ENCODE measurements around the gene SLC6A2.
A peak's percentile ranks its signal among the peaks of the same experiment; 100 is the strongest.
"Not testable (repeated sequence)": the region's sequence is repeated elsewhere in the genome, so short reads cannot be mapped to it uniquely, and the experiment has no call there.

The SLC6A2 gene

GRCh38 chr16:55737318-55737717, 81.5 kb downstream of the SLC6A2 start:
- no peak for TF ChIP-seq CTCF (IDR thresholded peaks at IDR 0.05; ENCODE audit: low read depth, low read length, missing control alignments)
- in situ Hi-C loops (cut with HindIII; ENCODE audit: low pct_ligation_motif_present, low sequenced_read_pairs): no loop called here
- Histone ChIP-seq H3K27me3 (replicated peaks) (no peaks in the 10 kb centered on the region), H3K36me3 (replicated peaks) (no peaks in the 10 kb centered on the region), H3K27ac (no peak overlapping the region), H3K4me3 (ENCODE audit: low read depth, low read length) (no peak overlapping the region)
- DNase-seq: no peak

GRCh38 chr16:55737966-55738365, 82.2 kb downstream of the SLC6A2 start:
- no peak overlapping the region for H3K4me3 ChIP-seq (ENCODE audit: low read depth, low read length)
- no peak for TF ChIP-seq CTCF (IDR thresholded peaks at IDR 0.05; ENCODE audit: low read depth, low read length, missing control alignments)
- H3K27me3 ChIP-seq (replicated peaks): no peaks in the 10 kb centered on the region
- DNase-seq: no peak
- no peaks in the 10 kb centered on the region for H3K36me3 ChIP-seq (replicated peaks)
- in situ Hi-C loops (cut with HindIII; ENCODE audit: low pct_ligation_motif_present, low sequenced_read_pairs): no loop called here
- H3K27ac ChIP-seq: no peak overlapping the region

GRCh38 chr16:55746081-55746480, 90.3 kb downstream of the SLC6A2 start:
- DNase-seq: no peak
- no peak overlapping the region for H3K4me3 ChIP-seq (ENCODE audit: low read depth, low read length)
- H3K27me3 ChIP-seq (replicated peaks): no peaks in the 10 kb centered on the region
- no peak for TF ChIP-seq CTCF (IDR thresholded peaks at IDR 0.05; ENCODE audit: low read depth, low read length, missing control alignments)
- H3K27ac ChIP-seq: no peak overlapping the region
- H3K36me3 ChIP-seq (replicated peaks): no peaks in the 10 kb centered on the region
- in situ Hi-C loops (cut with HindIII; ENCODE audit: low pct_ligation_motif_present, low sequenced_read_pairs): no loop called here

GRCh38 chr16:55747785-55748184, 92.0 kb downstream of the SLC6A2 start:
- no peak overlapping the region for H3K27ac ChIP-seq
- no peaks in the 10 kb centered on the region for H3K27me3 ChIP-seq (replicated peaks)
- no peaks in the 10 kb centered on the region for H3K36me3 ChIP-seq (replicated peaks)
- TF ChIP-seq CTCF (IDR thresholded peaks at IDR 0.05; ENCODE audit: low read depth, low read length, missing control alignments): no peak
- in situ Hi-C loops (cut with HindIII; ENCODE audit: low pct_ligation_motif_present, low sequenced_read_pairs): no loop called here
- DNase-seq: no peak
- no peak overlapping the region for H3K4me3 ChIP-seq (ENCODE audit: low read depth, low read length)

- H3K27me3 ChIP-seq (replicated peaks); H3K27ac ChIP-seq; H3K36me3 ChIP-seq (replicated peaks); DNase-seq; H3K4me3 ChIP-seq (ENCODE audit: low read depth, low read length); in situ Hi-C loops (cut with HindIII; ENCODE audit: low pct_ligation_motif_present, low sequenced_read_pairs): not testable (repeated sequence)
Measured at GRCh38 chr16:55752465-55753144, 96.8 kb downstream of the SLC6A2 start.

- H3K27me3 ChIP-seq (replicated peaks); in situ Hi-C loops (cut with HindIII; ENCODE audit: low pct_ligation_motif_present, low sequenced_read_pairs); H3K36me3 ChIP-seq (replicated peaks); H3K27ac ChIP-seq; H3K4me3 ChIP-seq (ENCODE audit: low read depth, low read length): not testable (repeated sequence)
- DNase-seq: peak; percentile 1
Measured at GRCh38 chr16:55753145-55753631, 97.4 kb downstream of the SLC6A2 start.

All from brain microvascular endothelial cell (primary cell).